Testis (tissue), 2 donors: ENCODE data around the gene BCAS3.

Experiments used
- POLR2A ChIP-seq: fragments of 450-650 bp; IDR thresholded peaks from one replicate; pipeline ENCODE4 v1.6.1; 2017; ENCODE audit warnings: antibody characterized with exemption, mild to moderate bottlenecking, moderate library complexity
- TF ChIP-seq, protein P1 (sequence below), 3 experiments: fragments of 450-650 bp in 2 of 3; fragments of 200-600 bp in 1 of 3; sonication (generic) in 1 of 3; IDR thresholded peaks; one replicate each; pipeline ENCODE4 v1.5.1; 2016 to 2019; ENCODE audit warnings: antibody characterized with exemption in 3 of 3, mild to moderate bottlenecking in 2 of 3, moderate library complexity in 1 of 3

DNA sequence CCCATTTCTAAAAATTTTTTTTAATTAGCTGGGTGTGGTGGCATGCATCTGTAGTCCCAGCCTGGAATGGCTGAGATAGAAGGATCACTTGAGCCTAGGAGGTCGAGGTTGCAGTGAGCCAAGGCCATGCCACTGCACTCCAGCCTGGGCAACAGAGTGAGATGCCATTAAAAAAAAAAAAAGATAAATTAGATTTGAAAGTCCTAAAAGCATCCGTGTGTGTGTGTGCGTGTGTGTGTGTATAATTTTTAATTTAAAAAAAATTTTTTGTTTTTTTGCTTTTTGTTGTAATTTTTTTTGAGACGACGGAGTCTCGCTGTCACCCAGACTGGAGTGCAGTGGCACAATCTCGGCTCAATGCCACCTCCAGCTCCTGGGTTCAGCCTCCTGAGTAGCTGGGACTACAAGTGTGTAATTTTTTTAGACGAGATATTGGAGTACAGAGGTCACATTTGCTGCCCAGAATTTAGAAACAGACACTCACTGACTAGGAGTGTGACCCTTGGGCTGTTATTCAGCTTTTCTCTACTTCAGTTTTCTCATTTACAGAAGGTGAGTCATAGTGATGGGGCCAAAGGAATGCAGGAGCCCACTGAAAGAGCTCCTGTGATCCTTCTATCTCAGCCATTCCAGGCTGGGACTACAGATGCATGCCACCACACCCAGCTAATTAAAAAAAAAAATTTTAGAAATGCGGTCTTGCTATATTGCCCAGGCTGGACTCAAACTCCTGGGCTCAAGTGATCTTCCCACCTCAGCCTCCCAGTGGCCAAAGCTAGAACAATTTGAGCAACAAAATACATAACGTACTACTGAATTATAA, 749.0 kb downstream of the BCAS3 start:
- TF ChIP-seq, protein P1, sequence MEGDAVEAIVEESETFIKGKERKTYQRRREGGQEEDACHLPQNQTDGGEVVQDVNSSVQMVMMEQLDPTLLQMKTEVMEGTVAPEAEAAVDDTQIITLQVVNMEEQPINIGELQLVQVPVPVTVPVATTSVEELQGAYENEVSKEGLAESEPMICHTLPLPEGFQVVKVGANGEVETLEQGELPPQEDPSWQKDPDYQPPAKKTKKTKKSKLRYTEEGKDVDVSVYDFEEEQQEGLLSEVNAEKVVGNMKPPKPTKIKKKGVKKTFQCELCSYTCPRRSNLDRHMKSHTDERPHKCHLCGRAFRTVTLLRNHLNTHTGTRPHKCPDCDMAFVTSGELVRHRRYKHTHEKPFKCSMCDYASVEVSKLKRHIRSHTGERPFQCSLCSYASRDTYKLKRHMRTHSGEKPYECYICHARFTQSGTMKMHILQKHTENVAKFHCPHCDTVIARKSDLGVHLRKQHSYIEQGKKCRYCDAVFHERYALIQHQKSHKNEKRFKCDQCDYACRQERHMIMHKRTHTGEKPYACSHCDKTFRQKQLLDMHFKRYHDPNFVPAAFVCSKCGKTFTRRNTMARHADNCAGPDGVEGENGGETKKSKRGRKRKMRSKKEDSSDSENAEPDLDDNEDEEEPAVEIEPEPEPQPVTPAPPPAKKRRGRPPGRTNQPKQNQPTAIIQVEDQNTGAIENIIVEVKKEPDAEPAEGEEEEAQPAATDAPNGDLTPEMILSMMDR (IDR thresholded peaks at IDR 0.05), result no peak
- TF ChIP-seq POLR2A, result no peak
